GM18502 (cell line): ENCODE results near the gene GJB5.
"Not testable (repeated sequence)": the region's sequence is repeated elsewhere in the genome, so short reads cannot be mapped to it uniquely, and the experiment has no call there.

Experiments used
- ATAC-seq: cut with Tn5 transposase; IDR thresholded peaks from one replicate; pipeline ENCODE4 v1.9.1; 2021; ENCODE audit warnings: mild to moderate bottlenecking; ENCODE audit not compliant: unreplicated experiment, poor library complexity

Gene GJB5

GRCh38 chr1:34773114-34773513 lies 18.3 kb downstream of the GJB5 start:
- ATAC-seq, result not testable (repeated sequence)

- ATAC-seq, result no peak
Observed at GRCh38 chr1:34774957-34775356, 20.1 kb downstream of the GJB5 start.

GRCh38 chr1:34776911-34777310 lies 22.1 kb downstream of the GJB5 start:
- ATAC-seq, result no peak

- no peak for ATAC-seq
Observed at GRCh38 chr1:34777519-34778321, 22.9 kb downstream of the GJB5 start.

GRCh38 chr1:34778381-34778780 lies 23.5 kb downstream of the GJB5 start:
- no peak for ATAC-seq

GRCh38 chr1:34779005-34779404 lies 24.2 kb downstream of the GJB5 start:
- ATAC-seq, result no peak

- no peak for ATAC-seq
Observed at GRCh38 chr1:34779526-34779925, 24.7 kb downstream of the GJB5 start.

GRCh38 chr1:34779962-34780361 lies 25.1 kb downstream of the GJB5 start:
- no peak for ATAC-seq

GRCh38 chr1:34780528-34780927 lies 25.7 kb downstream of the GJB5 start:
- no peak for ATAC-seq

- ATAC-seq, result no peak
Observed at GRCh38 chr1:34781071-34781843, 26.4 kb downstream of the GJB5 start, which contains the start of gene GJB3. Gene GJB3 (plus strand): TSS chr1:34781214. CDS start chr1:34784763, 3,549 bp downstream.

- no peak for ATAC-seq
Observed at GRCh38 chr1:34781844-34782391, 27.1 kb downstream of the GJB5 start.

GRCh38 chr1:34784751-34785221 lies 29.9 kb downstream of the GJB5 start:
- no peak for ATAC-seq

- no peak for ATAC-seq
Observed at GRCh38 chr1:34785231-34785874, 30.5 kb downstream of the GJB5 start.

GRCh38 chr1:34785875-34786470 lies 31.1 kb downstream of the GJB5 start:
- no peak for ATAC-seq

GRCh38 chr1:34786521-34787325 lies 31.9 kb downstream of the GJB5 start:
- ATAC-seq, result no peak

- no peak for ATAC-seq
Observed at GRCh38 chr1:34787461-34788420, 32.9 kb downstream of the GJB5 start.

- ATAC-seq, result no peak
Observed at GRCh38 chr1:34790985-34791384, 36.1 kb downstream of the GJB5 start.

GRCh38 chr1:34792424-34792823 lies 37.6 kb downstream of the GJB5 start:
- no peak for ATAC-seq
